Body of pancreas (tissue), 4 donors: ENCODE results near the gene CCDC179. TPM values are rescaled to one million over a fixed set of nuclear protein-coding genes. Genes with fewer than 3 reads are reported as not detected.

Source experiments
- ATAC-seq: fragments of 150-250 bp; one replicate; pipeline ENCODE4 v1.9.1; 2016
- DNase-seq, 4 donors: peaks; one replicate each; pipeline ENCODE4 v3.0.0-alpha.2; 2019
- H3K27ac ChIP-seq, 4 donors: fragments of 200-600 bp; sonication (generic); 1 replicate in 3 of 4; 2 replicates in 1 of 4; pipeline versions ENCODE4 v1.5.1 to v1.6.1; 2016 to 2019; ENCODE audit warnings: mild to moderate bottlenecking in 1 of 4, mixed read lengths in 1 of 4, moderate library complexity in 1 of 4
- H3K27me3 ChIP-seq, 2 donors: fragments of 200-600 bp; sonication (generic); one replicate each; pipeline ENCODE4 v1.6.0; 2016; ENCODE audit warnings: mild to moderate bottlenecking in 1 of 2
- H3K36me3 ChIP-seq, 2 donors: fragments of 200-600 bp; sonication (generic); replicated peaks in 1 of 2; 2 replicates each; pipeline ENCODE4 v1.5.1; 2016; ENCODE audit warnings: low read depth in 2 of 2; ENCODE audit not compliant: insufficient read depth in 1 of 2
- H3K4me1 ChIP-seq: fragments of 200-600 bp; sonication (generic); one replicate; pipeline ENCODE4 v1.6.0; 2016
- H3K4me3 ChIP-seq, 2 donors: fragments of 200-600 bp; sonication (generic); 1 replicate in 1 of 2; 2 replicates in 1 of 2; pipeline ENCODE4 v1.5.1; 2016 to 2019
- H3K9me3 ChIP-seq, 3 donors: fragments of 200-600 bp; sonication (generic); 1 replicate in 2 of 3; 2 replicates in 1 of 3; pipeline ENCODE4 v1.5.1; 2016
- POLR2A ChIP-seq, 3 donors: fragments of 450-650 bp; IDR thresholded peaks; one replicate each; pipeline ENCODE4 v1.6.1; 2016; ENCODE audit warnings: antibody characterized with exemption in 3 of 3, mild to moderate bottlenecking in 2 of 3
- WGBS, 2 donors: methylation state at CpG; one replicate each; pipeline ENCODE4 v1.1.5; 2017; 5-methylcytosine and 5-hydroxymethylcytosine counted together
- intact Hi-C: fragments of 100-400 bp; cut with DNase I; formaldehyde crosslinking; loops from one replicate; pipeline ENCODE4 v1.15.1; 2023
- total RNA-seq, 2 donors: library from RNA; depleted of rRNA; stranded (reverse); fragments of >200 nt; gene quantifications; one replicate each; pipeline ENCODE4 v1.1.0, GENCODE V29; 2016
- TF ChIP-seq, protein P1 (sequence below), 7 experiments: fragments of 450-650 bp in 4 of 7; fragments of 200-600 bp in 3 of 7; sonication (generic) in 3 of 7; IDR thresholded peaks; one replicate each; pipeline ENCODE4 v1.5.1; 2016 to 2019; ENCODE audit warnings: antibody characterized with exemption in 7 of 7

The CCDC179 gene
- total RNA-seq, 2 donors from 2014 or later = not detected

DNA sequence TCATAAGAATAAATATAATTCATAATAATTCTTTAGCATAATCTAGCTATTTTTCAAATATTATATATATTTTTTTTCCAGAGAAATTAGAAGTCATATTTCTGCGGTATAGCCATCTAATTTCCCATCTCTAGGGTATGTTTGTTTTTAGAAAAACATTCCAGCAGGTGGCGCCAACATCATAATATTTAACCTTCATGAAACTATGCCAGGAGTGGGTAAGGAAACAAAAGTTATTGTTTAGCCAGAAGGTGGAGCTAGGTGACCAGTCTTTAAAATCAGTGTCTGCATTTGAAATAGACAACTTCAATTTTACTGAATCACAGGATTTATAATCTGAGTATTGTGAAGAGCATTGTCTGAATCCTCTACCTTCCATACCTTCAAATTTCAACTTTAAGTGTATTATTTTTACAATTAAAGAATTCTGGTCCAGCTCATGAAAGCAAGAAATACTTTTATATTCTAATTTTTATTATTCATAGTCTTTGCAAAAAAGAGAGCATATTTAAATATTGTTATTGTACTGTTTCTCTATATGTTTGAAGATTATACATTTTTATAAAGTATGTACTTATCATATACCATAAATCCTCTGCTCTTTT is 15.7 kb upstream of the CCDC179 start:
- WGBS, 2 donors = 0 to 2% methylated on average over 2 of the region's 2 CpGs
- Histone ChIP-seq H3K27ac (no peak overlapping the region), H3K4me3 (no peak overlapping the region), H3K27me3 (no peaks in the 10 kb centered on the region), H3K4me1 (no peaks in the 10 kb centered on the region), H3K9me3 (no peaks in the 10 kb centered on the region), H3K36me3 (no peaks in the 10 kb centered on the region)
- peak; percentile 80 to 83 (median 82) for DNase-seq
- intact Hi-C loops = no loop called here
- TF ChIP-seq POLR2A (IDR thresholded peaks at IDR 0.05) = no peak
- TF ChIP-seq, protein P1, sequence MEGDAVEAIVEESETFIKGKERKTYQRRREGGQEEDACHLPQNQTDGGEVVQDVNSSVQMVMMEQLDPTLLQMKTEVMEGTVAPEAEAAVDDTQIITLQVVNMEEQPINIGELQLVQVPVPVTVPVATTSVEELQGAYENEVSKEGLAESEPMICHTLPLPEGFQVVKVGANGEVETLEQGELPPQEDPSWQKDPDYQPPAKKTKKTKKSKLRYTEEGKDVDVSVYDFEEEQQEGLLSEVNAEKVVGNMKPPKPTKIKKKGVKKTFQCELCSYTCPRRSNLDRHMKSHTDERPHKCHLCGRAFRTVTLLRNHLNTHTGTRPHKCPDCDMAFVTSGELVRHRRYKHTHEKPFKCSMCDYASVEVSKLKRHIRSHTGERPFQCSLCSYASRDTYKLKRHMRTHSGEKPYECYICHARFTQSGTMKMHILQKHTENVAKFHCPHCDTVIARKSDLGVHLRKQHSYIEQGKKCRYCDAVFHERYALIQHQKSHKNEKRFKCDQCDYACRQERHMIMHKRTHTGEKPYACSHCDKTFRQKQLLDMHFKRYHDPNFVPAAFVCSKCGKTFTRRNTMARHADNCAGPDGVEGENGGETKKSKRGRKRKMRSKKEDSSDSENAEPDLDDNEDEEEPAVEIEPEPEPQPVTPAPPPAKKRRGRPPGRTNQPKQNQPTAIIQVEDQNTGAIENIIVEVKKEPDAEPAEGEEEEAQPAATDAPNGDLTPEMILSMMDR (IDR thresholded peaks at IDR 0.05) = peak; percentile 73 to 97 (median 95)
- peak; percentile 98 for ATAC-seq

DNA sequence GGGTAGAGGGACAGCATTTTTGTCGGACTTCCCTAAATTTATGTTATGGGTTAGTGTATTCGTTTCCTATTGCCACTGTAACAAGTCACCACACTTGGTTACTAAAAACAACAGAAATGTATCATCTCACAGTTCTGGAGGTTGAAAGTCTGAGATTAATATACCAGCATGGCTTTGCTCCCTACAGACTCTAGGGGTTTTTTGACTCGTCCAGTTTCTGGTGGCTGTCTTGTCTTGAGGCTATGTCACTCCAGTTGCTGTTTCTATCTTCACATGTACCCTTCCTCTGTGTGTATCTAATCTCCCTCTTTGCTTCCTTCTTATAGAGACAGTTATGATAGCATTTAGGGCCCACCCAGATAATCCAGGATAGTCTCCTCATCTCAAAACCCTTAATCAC is 9.1 kb upstream of the CCDC179 start:
- Histone ChIP-seq H3K27me3 (no peaks in the 10 kb centered on the region), H3K36me3 (no peaks in the 10 kb centered on the region), H3K9me3 (no peaks in the 10 kb centered on the region), H3K27ac (no peak overlapping the region), H3K4me3 (no peak overlapping the region), H3K4me1 (no peaks in the 10 kb centered on the region)
- ATAC-seq (no peak), DNase-seq (no peak)
- WGBS, 2 donors = 77 to 81% methylated on average over 3 of the region's 3 CpGs
- no peak for TF ChIP-seq POLR2A (IDR thresholded peaks at IDR 0.05)
- TF ChIP-seq, protein P1 (IDR thresholded peaks at IDR 0.05) = no peak
- intact Hi-C loops = no loop called here

DNA sequence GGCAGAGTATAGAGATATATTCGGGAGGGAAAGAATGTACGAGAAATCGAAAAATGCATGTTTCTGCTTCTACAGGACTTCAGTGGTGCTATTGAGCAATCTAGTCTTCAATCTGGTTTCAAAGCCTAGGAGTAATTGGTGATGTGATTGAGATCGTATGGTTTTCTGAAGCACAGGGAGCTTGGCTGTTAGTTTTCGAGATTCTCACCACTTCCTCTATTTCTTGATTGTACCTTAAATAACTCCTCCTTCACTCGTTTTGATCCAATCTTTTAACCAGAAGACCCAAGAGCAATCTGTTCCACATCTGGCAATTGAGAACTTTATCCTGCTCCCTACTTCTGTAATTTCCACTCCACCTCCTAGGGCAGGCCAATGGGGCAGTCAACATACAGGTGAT is 518 bp downstream of the CCDC179 start:
- WGBS, 2 donors = 85 to 87% methylated on average over 6 of the region's 6 CpGs
- ATAC-seq = no peak
- intact Hi-C loops = no loop called here

DNA sequence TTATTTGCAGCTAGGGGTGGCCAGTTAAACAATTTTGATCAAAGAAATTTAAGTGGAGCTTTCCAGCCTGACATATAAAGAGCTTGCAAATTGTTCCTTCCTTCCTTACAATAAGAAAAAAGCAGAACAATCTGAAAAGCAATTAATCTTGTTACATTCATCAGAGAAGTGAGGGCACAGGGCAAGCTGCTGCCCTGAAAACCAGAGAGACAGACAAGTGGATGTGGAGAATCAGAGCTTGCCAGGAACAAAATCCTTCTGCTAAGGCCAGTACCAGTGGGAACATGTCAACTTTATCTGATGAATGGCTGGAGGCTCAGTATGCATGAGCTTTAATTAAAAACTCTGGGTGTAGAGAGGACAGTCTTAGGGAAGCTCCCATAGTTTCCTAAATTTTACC is 8.8 kb downstream of the CCDC179 start:
- no peaks in the 10 kb centered on the region for H3K9me3 ChIP-seq
- intact Hi-C loops = no loop called here
- no peaks in the 10 kb centered on the region for H3K36me3 ChIP-seq
- ATAC-seq (no peak), DNase-seq (no peak)
- H3K4me1 ChIP-seq = no peaks in the 10 kb centered on the region
- no peak overlapping the region for H3K27ac ChIP-seq
- H3K27me3 ChIP-seq = no peaks in the 10 kb centered on the region
- H3K4me3 ChIP-seq = no peak overlapping the region
- no peak for TF ChIP-seq POLR2A (IDR thresholded peaks at IDR 0.05)
- TF ChIP-seq, protein P1 (IDR thresholded peaks at IDR 0.05) = no peak

More for the DNA sequence above, 518 bp downstream of the CCDC179 start:
- Histone ChIP-seq H3K27me3 (no peaks in the 10 kb centered on the region), H3K36me3 (no peaks in the 10 kb centered on the region), H3K4me3 (no peak overlapping the region), H3K9me3 (no peaks in the 10 kb centered on the region), H3K4me1 (no peaks in the 10 kb centered on the region), H3K27ac (no peak overlapping the region)
- TF ChIP-seq POLR2A (IDR thresholded peaks at IDR 0.05) = no peak
- TF ChIP-seq, protein P1 (IDR thresholded peaks at IDR 0.05) = no peak
- DNase-seq = no peak

DNA sequence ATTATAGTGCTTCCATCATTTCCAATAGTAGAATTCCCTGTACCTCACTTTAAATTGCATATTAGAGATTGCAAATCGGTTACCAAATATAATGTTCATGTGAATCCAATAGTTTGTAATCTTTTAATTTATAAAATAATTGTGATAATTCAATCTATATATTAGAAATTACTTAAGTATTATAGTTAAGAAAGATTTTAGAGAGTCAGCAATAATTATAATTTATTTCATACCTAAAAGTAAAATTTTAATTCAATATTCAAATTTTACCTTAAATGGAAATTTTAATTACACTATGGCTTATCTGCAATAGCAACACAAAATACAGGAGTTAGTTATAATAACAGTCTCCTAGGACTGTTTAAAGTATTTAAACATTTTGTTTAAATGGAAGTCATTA is 13.5 kb downstream of the CCDC179 start:
- Histone ChIP-seq H3K27ac (no peak overlapping the region), H3K4me3 (no peak overlapping the region), H3K4me1 (no peaks in the 10 kb centered on the region), H3K36me3 (no peaks in the 10 kb centered on the region), H3K9me3 (no peaks in the 10 kb centered on the region), H3K27me3 (no peaks in the 10 kb centered on the region)
- ATAC-seq (no peak), DNase-seq (no peak)
- intact Hi-C loops = no loop called here
- 89 to 93% methylated on average over 1 of the region's 1 CpG for WGBS, 2 donors
- TF ChIP-seq POLR2A (IDR thresholded peaks at IDR 0.05) = no peak
- TF ChIP-seq, protein P1 (IDR thresholded peaks at IDR 0.05) = no peak
